ENCODE data around the gene WDPCP.
"Not testable (repeated sequence)": the region's sequence is repeated elsewhere in the genome, so short reads cannot be mapped to it uniquely, and the experiment has no call there.

Gene WDPCP

GRCh38 chr2:63591566-63592175 lies 3.4 kb upstream of the WDPCP start:
- DNase-seq (ENCODE audit: low read depth in 2 of 2), result no peak

DNA sequence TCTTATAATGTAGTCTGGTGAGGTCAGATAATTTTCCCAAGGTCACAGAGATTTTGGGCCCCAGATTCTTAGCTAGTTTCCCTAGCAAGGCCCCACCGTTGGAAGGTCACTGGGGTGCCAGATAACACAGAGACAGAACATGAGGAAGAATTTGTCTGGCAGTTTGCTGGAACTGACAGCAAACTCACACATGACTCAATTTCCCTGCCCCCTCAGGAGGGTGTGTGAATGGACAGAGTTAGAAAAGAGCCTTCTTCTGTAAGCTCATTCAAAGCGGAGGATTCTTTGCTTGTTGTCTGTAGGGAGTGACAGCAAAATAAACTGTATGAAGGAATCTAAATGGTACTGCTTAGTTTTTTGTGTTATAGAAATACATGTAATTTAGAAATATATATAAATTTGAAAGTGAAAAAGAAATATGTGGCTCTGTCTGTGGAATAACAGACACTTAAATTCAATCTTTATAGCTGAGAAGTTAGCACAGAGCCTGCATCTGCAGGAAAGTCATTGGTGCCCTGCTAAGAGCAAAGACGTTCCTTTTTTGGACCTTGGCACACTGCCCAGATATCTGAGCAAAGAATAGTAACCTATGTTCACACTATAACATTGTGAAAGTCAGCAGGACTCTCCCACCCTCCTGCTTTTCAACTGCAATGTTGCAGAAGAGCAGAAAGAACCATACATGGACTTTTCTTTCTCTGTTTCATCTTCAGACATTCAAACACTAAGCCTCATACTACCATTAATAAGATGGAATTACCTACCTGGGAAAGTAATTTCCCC lies 2.5 kb upstream of the WDPCP start:
- DNase-seq (ENCODE audit: low read depth in 2 of 2), result no peak

DNA sequence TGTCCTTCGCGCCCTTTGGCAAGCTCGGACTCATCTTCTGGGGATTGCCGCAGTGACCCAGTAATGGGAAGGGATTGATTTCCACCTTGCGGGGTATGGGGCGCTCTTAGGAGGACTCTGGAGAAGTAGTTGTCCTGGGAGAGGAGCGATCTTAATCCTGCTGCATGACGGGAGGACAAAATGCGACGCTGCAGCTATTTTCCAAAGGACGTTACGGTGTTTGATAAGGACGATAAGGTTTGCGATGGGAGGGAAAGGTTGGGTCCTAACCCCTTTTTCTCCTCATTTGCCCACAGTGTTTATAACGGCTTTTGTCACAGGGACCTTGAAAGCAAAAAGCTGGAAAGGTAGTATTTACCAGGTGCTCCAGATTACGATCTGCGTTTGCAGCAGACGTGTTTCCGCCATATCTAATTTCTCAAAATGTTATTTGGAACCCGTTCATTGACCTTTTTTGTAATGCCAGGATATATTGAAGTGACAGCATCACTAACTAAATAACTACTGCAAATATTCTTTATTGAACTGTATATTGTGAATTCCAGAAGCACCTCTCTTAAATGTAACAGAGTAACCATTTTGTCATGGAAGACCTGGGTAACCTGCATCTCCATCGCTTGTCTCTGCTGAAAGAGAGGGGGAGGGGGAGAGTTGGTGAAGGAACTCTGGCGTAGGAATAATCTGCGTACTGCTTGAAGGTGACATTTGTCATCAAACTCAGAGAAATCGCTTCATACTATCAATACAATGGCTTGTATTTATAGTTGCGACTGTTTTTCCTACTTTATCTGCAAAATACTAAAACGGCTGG lies 1.1 kb upstream of the WDPCP start:
- no peak for DNase-seq (ENCODE audit: low read depth in 2 of 2)

- no peak for DNase-seq (ENCODE audit: low read depth in 2 of 2)
These were observed 378 bp downstream of the WDPCP start for GRCh38 chr2:63587814-63588384.

DNA sequence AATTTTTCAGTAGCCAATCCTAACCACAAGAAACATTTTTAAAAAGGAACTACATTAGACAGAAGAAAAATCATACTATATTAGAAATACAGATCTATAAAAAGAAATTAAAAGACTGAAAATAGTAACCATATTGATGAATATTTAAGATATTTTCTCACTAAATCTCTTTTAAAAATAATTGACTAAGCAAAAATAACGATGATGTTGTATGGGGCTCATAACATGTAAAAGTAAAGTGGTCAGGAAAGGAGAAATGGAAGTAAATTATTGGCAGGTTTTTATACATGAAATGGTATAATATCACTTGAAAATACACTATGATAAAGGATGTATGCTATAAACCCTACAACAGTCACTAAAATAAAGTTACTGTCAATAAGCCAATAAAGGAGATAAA lies 5.4 kb downstream of the WDPCP start:
- DNase-seq (ENCODE audit: low read depth in 2 of 2), result no peak

DNA sequence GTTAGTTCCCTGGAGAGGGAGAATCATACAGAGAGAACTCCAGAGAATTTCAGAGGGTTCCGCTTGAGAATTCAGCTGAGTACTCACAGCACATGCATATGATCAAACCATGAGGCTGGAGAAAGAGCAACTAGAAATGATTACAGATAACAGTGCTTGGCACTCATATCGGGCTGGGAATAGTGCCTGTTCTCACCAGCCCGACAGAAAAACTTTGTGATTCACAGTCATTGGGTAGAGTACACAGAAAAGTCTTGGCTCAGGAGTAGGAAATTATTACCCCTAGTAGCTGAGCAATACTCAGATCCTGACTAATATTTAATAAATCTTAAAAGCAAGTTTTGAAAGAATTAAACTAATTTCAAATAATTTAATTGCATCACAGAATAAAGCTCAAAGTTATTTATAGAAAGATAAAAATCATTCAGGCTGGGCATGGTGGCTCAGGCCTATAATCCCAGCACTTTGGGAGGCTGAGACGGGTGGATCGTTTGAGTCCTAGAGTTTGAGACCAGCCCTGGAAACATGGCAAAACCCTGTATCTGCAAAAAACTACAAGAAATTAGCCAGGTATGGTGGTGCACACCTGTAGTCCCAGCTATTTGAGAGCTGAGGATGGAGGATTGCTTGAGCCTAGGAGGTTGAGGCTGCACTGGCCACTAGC lies 6.8 kb downstream of the WDPCP start:
- no peak for DNase-seq (ENCODE audit: low read depth in 2 of 2)

DNA sequence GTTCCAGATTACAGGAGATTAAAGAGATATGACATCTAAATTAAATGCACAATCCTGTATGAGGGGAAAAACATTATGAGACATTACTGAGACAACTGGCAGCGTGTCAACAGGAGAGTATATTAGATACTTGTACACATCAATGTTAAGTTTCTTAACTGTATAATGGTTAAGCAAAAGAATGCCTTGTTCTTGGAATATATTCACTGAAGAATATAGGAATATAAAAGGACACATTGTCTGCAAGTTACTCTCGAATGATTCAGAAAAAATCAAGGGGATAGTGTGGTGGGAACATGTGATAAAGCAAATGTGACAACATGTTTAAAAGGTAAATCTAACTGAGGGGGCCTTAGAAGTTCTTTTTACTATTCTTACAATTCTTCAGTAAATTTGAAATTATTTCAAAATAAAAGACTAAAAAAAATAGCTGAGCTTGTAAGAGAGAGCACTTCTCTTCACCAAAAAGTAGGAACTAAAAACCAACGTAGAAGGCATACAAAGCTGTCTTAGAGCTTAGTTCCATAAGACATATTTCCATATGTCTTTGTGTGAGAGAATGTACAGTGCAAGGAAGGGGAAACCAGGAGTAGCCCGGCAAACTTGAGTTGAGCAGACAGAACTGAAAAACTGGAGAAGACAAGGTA lies 7.5 kb downstream of the WDPCP start:
- no peak for DNase-seq (ENCODE audit: low read depth in 2 of 2)

DNA sequence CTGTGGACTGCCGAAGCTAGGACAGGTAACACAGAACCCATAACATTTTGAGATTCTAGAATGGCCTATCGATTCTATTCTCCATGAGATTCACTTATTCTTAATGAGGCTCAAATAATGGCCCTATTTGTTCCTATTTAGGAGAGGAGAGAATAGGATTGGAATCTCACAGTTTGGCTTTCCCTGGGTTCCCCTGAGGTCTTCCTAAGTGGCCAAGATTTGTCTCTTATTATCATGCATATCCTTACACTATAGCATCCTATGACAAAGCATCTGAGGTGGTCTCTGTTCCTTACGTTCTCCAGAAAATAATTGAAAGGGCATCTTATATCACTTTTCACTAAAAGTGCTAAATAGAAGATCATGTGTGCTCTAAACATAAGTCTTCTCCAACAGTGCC lies 9.5 kb downstream of the WDPCP start:
- DNase-seq (ENCODE audit: low read depth in 2 of 2), result no peak

DNA sequence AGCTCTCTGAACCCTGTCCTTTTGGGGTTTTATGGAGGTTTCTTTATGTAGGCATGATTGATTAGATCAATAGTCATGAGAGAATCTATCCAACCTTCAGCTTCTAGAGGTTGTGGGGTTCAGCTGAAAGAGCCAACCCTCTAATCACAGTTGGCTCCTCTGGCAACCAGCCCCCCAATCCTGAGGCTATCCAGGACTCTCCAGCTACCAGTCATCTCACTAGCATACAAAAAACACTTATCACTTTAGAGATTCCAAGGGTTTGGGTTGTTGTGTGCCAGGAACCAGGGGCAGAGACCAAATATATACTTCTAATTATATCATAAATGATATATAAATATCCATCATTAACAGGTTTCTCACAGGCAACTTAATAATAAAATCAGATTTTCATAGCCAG lies 11.7 kb downstream of the WDPCP start:
- no peak for DNase-seq (ENCODE audit: low read depth in 2 of 2)

DNA sequence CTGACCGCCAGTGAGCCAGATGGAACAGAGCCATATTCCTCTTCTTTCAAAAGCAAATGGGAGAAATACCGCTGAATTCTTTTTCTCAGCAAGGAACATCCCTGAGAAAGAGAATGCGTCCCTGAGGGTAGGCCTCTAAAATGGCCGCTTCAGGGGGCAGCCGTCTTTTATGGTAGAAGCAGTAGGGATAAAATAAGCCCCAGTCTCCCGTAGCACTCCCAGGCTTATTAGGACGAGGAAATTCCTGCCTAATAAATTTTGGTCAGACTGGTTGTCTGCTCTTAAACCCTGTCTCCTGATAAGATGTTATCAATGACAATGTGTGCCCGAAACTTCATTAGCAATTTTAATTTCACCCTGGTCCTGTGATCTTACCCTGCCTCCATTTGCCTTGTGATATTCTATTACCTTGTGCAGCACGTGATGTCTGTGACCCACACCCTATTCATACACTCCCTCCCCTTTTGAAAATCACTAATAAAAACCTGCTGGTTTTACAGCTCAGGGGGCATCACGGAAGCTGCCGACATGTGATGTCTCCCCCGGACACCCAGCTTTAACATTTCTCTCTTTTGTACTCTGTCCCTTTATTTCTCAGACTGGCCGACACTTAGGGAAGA lies 14.4 kb downstream of the WDPCP start:
- DNase-seq (ENCODE audit: low read depth in 2 of 2), result not testable (repeated sequence)

- DNase-seq (ENCODE audit: low read depth in 2 of 2), result not testable (repeated sequence)
These were observed 15.3 kb downstream of the WDPCP start for GRCh38 chr2:63573026-63573425.

- no peak for DNase-seq (ENCODE audit: low read depth in 2 of 2)
These were observed 16.3 kb downstream of the WDPCP start for GRCh38 chr2:63572001-63572400.

DNA sequence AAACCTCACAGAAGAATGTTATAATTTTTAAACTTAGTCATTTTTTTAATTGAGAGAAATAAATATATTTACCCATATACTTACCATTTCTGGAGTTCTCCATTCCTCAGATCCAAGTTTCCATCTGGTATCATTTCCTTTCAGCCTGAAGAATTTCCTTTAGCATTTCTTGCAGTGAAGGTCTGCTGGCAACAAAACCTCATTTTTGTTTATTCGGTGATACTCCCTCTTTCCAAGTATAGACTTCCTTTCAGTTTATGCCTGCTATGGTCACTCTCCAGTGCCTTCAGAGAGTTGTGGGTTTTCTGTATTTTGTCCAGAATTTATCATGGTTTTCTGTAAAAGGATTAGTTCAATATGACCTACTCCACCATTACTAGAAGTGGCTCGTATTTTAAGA lies 17.0 kb downstream of the WDPCP start:
- DNase-seq (ENCODE audit: low read depth in 2 of 2), result no peak

- DNase-seq (ENCODE audit: low read depth in 2 of 2), result no peak
These were observed 18.5 kb downstream of the WDPCP start for GRCh38 chr2:63569740-63570139.

DNA sequence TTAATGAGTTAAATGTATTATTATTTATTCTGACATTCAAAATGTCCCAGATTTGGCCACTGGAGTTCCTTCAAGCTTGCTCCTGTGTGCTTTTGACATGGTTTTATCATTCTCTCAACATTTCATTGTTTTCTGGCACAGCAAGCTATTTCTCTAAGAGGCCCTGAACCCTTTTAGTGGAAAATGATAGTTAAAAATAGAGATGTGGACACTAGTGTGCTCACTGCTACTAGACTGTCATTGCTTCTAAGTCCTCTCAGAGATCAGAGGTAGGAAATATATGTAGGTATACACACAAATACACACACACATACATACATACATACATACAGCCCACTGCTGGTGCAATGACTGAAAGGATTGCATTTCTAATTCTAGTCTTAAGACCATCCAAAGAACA lies 25.5 kb downstream of the WDPCP start:
- DNase-seq (ENCODE audit: low read depth in 2 of 2), result no peak

DNA sequence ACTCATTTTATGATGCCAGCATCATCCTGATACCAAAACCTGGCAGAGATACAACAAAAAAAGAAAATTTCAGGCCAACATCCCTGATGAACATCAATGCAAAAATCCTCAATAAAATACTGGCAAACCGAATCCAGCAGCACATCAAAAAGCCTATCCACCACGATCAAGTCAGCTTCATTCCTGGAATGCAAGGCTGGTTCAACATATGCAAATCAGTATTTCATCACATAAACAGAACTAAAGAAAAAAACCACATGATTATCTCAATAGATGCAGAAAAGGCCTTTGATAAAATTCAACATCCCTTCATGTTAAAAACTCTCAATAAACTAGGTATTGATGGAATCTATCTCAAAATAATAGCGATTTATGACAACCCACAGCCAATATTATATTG lies 29.4 kb downstream of the WDPCP start:
- not testable (repeated sequence) for DNase-seq (ENCODE audit: low read depth in 2 of 2)

GRCh38 chr2:63557819-63558218 lies 30.5 kb downstream of the WDPCP start:
- DNase-seq (ENCODE audit: low read depth in 2 of 2), result not testable (repeated sequence)

DNA sequence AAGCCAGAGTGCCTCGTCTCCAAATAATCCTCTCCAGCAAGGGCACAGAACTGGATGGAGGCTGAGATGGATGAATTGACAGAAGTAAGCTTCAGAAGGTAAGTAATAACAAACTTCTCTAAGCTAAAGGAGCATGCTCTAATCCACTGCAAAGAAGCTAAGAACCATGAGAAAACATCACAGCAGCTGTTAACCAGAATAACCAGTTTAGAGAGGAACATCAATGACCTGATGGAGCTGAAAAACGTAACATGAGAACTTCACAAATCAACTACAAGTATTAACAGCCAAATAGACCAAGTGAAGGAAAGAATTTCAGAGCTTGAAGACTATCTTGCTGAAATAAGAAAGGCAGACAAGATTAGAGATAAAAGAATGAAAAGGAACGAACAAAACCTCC lies 32.3 kb downstream of the WDPCP start:
- no peak for DNase-seq (ENCODE audit: low read depth in 2 of 2)

- DNase-seq (ENCODE audit: low read depth in 2 of 2), result no peak
These were observed 33.0 kb downstream of the WDPCP start for GRCh38 chr2:63555299-63555698.

DNA sequence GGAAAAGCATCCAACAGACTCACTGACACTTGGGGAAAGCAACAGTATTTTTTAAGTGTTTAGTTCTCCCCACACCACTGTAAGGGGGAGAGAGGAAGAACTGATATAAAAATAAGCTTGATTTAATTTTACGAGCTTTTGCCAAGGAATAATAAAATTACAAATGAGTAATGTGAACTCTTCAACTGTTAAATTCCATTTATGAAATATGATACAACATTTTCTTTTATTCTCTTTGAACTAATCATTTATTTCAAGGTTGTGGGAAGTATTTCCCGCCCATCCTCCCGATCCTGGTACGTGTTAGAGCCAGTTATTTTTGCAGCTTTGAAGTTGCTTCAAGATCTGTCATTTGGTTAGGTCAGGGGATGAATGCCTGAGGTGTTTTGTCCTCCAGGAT lies 35.2 kb downstream of the WDPCP start:
- DNase-seq (ENCODE audit: low read depth in 2 of 2), result no peak

DNA sequence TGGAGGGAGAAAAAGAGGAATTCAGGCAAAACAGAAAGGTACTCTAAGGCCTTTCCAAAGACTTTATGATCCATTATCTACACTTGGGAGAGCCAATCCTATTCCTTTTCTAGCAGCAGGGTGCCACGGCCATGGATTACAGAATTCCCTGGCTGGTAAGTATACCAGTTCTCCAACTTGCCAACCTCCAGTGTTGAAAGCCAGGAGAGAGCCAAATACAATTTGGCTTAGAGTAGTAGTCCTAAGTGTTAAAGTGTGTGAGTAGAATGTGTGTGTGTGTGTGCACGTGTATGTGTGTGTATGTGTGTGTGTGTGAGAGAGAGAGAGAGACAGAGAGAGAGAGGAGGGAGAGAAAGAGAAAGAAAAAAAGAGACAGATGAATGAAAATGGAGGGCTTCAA lies 43.3 kb downstream of the WDPCP start:
- DNase-seq (ENCODE audit: low read depth in 2 of 2), result no peak
